Chondrocyte (in vitro differentiated cells): Measurements from ENCODE around the gene NLN. TPM values are rescaled to one million over a fixed set of nuclear protein-coding genes. Genes with fewer than 3 reads are reported as not detected.

ENCODE experiments used
- DNase-seq: peaks from one replicate; pipeline ENCODE4 v3.0.0; 2021; ENCODE audit warnings: mixed read lengths, low spot score
- H3K27ac Mint-ChIP-seq: one replicate; pipeline ENCODE4 v1.8.0; 2021; ENCODE audit warnings: mild to moderate bottlenecking, moderate library complexity, mixed read lengths; ENCODE audit not compliant: unreplicated experiment
- H3K27me3 Mint-ChIP-seq: 2 replicates; pipeline ENCODE4 v1.8.0; 2021; ENCODE audit warnings: low read depth, mixed read lengths
- H3K36me3 Mint-ChIP-seq: 2 replicates; pipeline ENCODE4 v1.8.0; 2021; ENCODE audit warnings: low read depth, mixed read lengths
- H3K4me1 Mint-ChIP-seq: 2 replicates; pipeline ENCODE4 v1.8.0; 2021; ENCODE audit warnings: low read depth, mild to moderate bottlenecking, mixed read lengths
- H3K4me3 Mint-ChIP-seq: one replicate; pipeline ENCODE4 v1.8.0; 2021; ENCODE audit warnings: mild to moderate bottlenecking, moderate library complexity, mixed read lengths; ENCODE audit not compliant: unreplicated experiment
- H3K9me3 Mint-ChIP-seq: 2 replicates; pipeline ENCODE4 v1.8.0; 2021; ENCODE audit warnings: low read depth, mixed read lengths
- CTCF ChIP-seq: fragments of 200-600 bp; sonication (generic); IDR thresholded peaks from 2 replicates; pipeline ENCODE4 v1.5.0; 2021; ENCODE audit warnings: antibody characterized with exemption, mild to moderate bottlenecking, moderate library complexity
- total RNA-seq: library from RNA; stranded (reverse); gene quantifications from 3 replicates; pipeline ENCODE4 v1.2.1, GENCODE V29; 2021

Gene NLN
- total RNA-seq, 1 donor from 2014 or later = 38.6 TPM

- Mint-ChIP-seq H3K4me3 (no peak overlapping the region), H3K27ac (no peak overlapping the region), H3K36me3 (peaks cover 40% of the 10 kb centered on the region), H3K9me3 (no peaks in the 10 kb centered on the region), H3K27me3 (no peaks in the 10 kb centered on the region), H3K4me1 (peaks cover 17% of the 10 kb centered on the region)
- TF ChIP-seq CTCF = no peak
- no peak for DNase-seq
Measured at GRCh38 chr5:65809817-65810531, 88.0 kb downstream of the NLN start.

- Mint-ChIP-seq H3K4me1 (peaks cover 17% of the 10 kb centered on the region), H3K27me3 (no peaks in the 10 kb centered on the region), H3K4me3 (no peak overlapping the region), H3K36me3 (peaks cover 42% of the 10 kb centered on the region), H3K9me3 (no peaks in the 10 kb centered on the region), H3K27ac (no peak overlapping the region)
- no peak for TF ChIP-seq CTCF
- DNase-seq = no peak
Measured at GRCh38 chr5:65811004-65811403, 89.0 kb downstream of the NLN start.

- DNase-seq = no peak
- TF ChIP-seq CTCF = no peak
- Mint-ChIP-seq H3K36me3 (peaks cover 44% of the 10 kb centered on the region), H3K9me3 (no peaks in the 10 kb centered on the region), H3K27ac (no peak overlapping the region), H3K4me3 (no peak overlapping the region), H3K27me3 (no peaks in the 10 kb centered on the region), H3K4me1 (peaks cover 17% of the 10 kb centered on the region)
Measured at GRCh38 chr5:65811885-65812284, 89.9 kb downstream of the NLN start.

- Mint-ChIP-seq H3K4me3 (no peak overlapping the region), H3K27me3 (no peaks in the 10 kb centered on the region), H3K9me3 (no peaks in the 10 kb centered on the region), H3K4me1 (peaks cover 17% of the 10 kb centered on the region), H3K36me3 (peaks cover 44% of the 10 kb centered on the region), H3K27ac (no peak overlapping the region)
- no peak for TF ChIP-seq CTCF
- no peak for DNase-seq
Measured at GRCh38 chr5:65812648-65813047, 90.6 kb downstream of the NLN start.

GRCh38 chr5:65813174-65813573 is 91.2 kb downstream of the NLN start:
- no peak for DNase-seq
- Mint-ChIP-seq H3K9me3 (no peaks in the 10 kb centered on the region), H3K36me3 (peaks cover 44% of the 10 kb centered on the region), H3K4me3 (no peak overlapping the region), H3K27me3 (no peaks in the 10 kb centered on the region), H3K27ac (no peak overlapping the region), H3K4me1 (peaks cover 13% of the 10 kb centered on the region)
- no peak for TF ChIP-seq CTCF
